Activated CD8-positive, alpha-beta memory T cell treated with anti-CD3 and anti-CD28 coated beads, Interleukin-2, amount 10 ng/mL, durations not matched to agents 7 days and 5 days (primary cell): ENCODE data around the gene CNN1. TPM values are rescaled to one million over a fixed set of nuclear protein-coding genes. Genes with fewer than 3 reads are reported as not detected.
"Not testable (repeated sequence)": the region's sequence is repeated elsewhere in the genome, so short reads cannot be mapped to it uniquely, and the experiment has no call there.

Experiments
- ATAC-seq: fragments of 150-1000 bp; cut with Tn5 transposase; one replicate; pipeline ENCODE4 v1.10.0; 2021; ENCODE audit warnings: moderate library complexity
- CTCF ChIA-PET: fragments of 350-600 bp; sonication (Branson Sonifier 250); formaldehyde crosslinking; loops from one replicate; lab custom pipeline; 2021; ENCODE audit warnings: antibody characterized with exemption; lab: Charles Lee
- DNase-seq: peaks from one replicate; pipeline ENCODE4 v3.0.0-alpha.2; 2020
- H3K27ac Mint-ChIP-seq: one replicate; pipeline ENCODE4 v1.8.0; 2021; ENCODE audit warnings: mild to moderate bottlenecking, mixed read lengths
- H3K27me3 Mint-ChIP-seq: one replicate; pipeline ENCODE4 v1.8.0; 2021; ENCODE audit warnings: mixed read lengths
- H3K36me3 Mint-ChIP-seq: one replicate; pipeline ENCODE4 v1.8.0; 2021; ENCODE audit warnings: mild to moderate bottlenecking, mixed read lengths
- H3K4me1 Mint-ChIP-seq: one replicate; pipeline ENCODE4 v1.8.0; 2021; ENCODE audit warnings: mixed read lengths
- H3K4me3 Mint-ChIP-seq: one replicate; pipeline ENCODE4 v1.8.0; 2021; ENCODE audit warnings: mild to moderate bottlenecking, moderate library complexity, mixed read lengths
- H3K9me3 Mint-ChIP-seq: one replicate; pipeline ENCODE4 v1.8.0; 2022; ENCODE audit warnings: low read depth, mixed read lengths
- microRNA-seq: library from miRNA; unstranded; fragments of <30 nt; microRNA quantifications from one replicate; pipeline ENCODE4 v1.2.0, GENCODE V29; 2022
- total RNA-seq, 2 experiments: library from RNA; stranded (reverse); gene quantifications; one replicate each; pipeline ENCODE4 v1.2.3, GENCODE V29; 2021

The CNN1 gene
- total RNA-seq, 2 experiments from 2014 or later: not detected

GRCh38 chr19:11598746-11599145 lies 60.1 kb downstream of the CNN1 start:
- no peak for DNase-seq
- ATAC-seq: no peak
- peaks cover 3% of the 10 kb centered on the region for H3K9me3 Mint-ChIP-seq
- H3K4me1 Mint-ChIP-seq: peaks cover 12% of the 10 kb centered on the region
- CTCF ChIA-PET: no interaction called here
- H3K27ac Mint-ChIP-seq: peak overlapping the region; percentile 27
- H3K27me3 Mint-ChIP-seq: no peaks in the 10 kb centered on the region
- peak overlapping the region; percentile 27 for H3K4me3 Mint-ChIP-seq
- peaks cover 26% of the 10 kb centered on the region for H3K36me3 Mint-ChIP-seq

GRCh38 chr19:11599704-11600103 lies 61.1 kb downstream of the CNN1 start:
- CTCF ChIA-PET, H3K27me3 Mint-ChIP-seq, DNase-seq, H3K9me3 Mint-ChIP-seq, H3K27ac Mint-ChIP-seq, ATAC-seq, H3K4me3 Mint-ChIP-seq: not testable (repeated sequence)
- Mint-ChIP-seq H3K36me3 (peaks cover 35% of the 10 kb centered on the region), H3K4me1 (peaks cover 12% of the 10 kb centered on the region)

Small RNA genes within 50 kb of the gene (microRNA-seq; reads per million reads assigned to microRNA genes)
- not detected for gene MIR7974

Other genes with a start within 250 kb of the CNN1 start
- gene TSPAN16, start 242.7 kb upstream of the CNN1 start, total RNA-seq: not detected
- 1 to 10 TPM; 3.6 to 5.1 TPM for gene RAB3D, start 199.2 kb upstream of the CNN1 start, total RNA-seq
- gene TMEM205, start 192.6 kb upstream of the CNN1 start, total RNA-seq: 10 to 100 TPM; 25.1 to 28.1 TPM
- gene CCDC159, start 192.3 kb upstream of the CNN1 start, total RNA-seq: 10 to 100 TPM; 13.0 to 16.1 TPM
- gene PLPPR2, start 183.4 kb upstream of the CNN1 start, total RNA-seq: 1 to 10 TPM in 1 of 2 experiments, under 1 TPM in 1; 0.87 to 1.3 TPM
- gene SWSAP1, start 164.2 kb upstream of the CNN1 start, total RNA-seq: 1 to 10 TPM; 2.6 to 3.9 TPM
- 1 to 10 TPM; 8.1 to 9.1 TPM for gene EPOR, start 154.5 kb upstream of the CNN1 start, total RNA-seq
- not detected for gene RGL3, start 119.5 kb upstream of the CNN1 start, total RNA-seq
- under 1 TPM; 0.15 to 0.54 TPM for gene ODAD3, start 103.7 kb upstream of the CNN1 start, total RNA-seq
- gene PRKCSH, start 103.2 kb upstream of the CNN1 start, total RNA-seq: 100 to 1,000 TPM; 278 to 306 TPM
- gene ELAVL3, start 57.8 kb upstream of the CNN1 start, total RNA-seq: not detected
- gene ZNF653, start 33.0 kb upstream of the CNN1 start, total RNA-seq: 10 to 100 TPM; 16.1 to 16.7 TPM
- gene ECSIT, start 9.7 kb upstream of the CNN1 start, total RNA-seq: 10 to 100 TPM; 33.0 to 36.2 TPM
- gene ELOF1, start 20.4 kb downstream of the CNN1 start, total RNA-seq: 10 to 100 TPM; 55.1 to 67.2 TPM
- gene ACP5, start 38.8 kb downstream of the CNN1 start, total RNA-seq: 10 to 100 TPM; 34.1 to 58.8 TPM
- 1 to 10 TPM; 6.3 to 7.1 TPM for gene ZNF627, start 58.6 kb downstream of the CNN1 start, total RNA-seq
- gene ZNF823, start 200.1 kb downstream of the CNN1 start, total RNA-seq: 1 to 10 TPM; 6.3 to 6.4 TPM
- gene ZNF441, start 228.1 kb downstream of the CNN1 start, total RNA-seq: 1 to 10 TPM; 6.7 to 9.4 TPM